Choroid plexus epithelial cell (primary cell): Measurements from ENCODE around the gene PRKAG2.
A peak's percentile ranks its signal among the peaks of the same experiment; 100 is the strongest.

Experiments
- DNase-seq: peaks from one replicate; pipeline ENCODE4 v3.0.0-alpha.2; 2010; ENCODE audit warnings: low read depth
- H3K4me3 ChIP-seq: 2 replicates; pipeline ENCODE4 v1.5.1; 2011; ENCODE audit warnings: low read depth, mild to moderate bottlenecking, control low read depth, low read length, moderate library complexity
- TF ChIP-seq, protein P1 (sequence below): conservative IDR thresholded peaks from 2 replicates; pipeline ENCODE4 v1.5.1; 2011; ENCODE audit warnings: low read depth, mild to moderate bottlenecking, control low read depth, inconsistent platforms, low read length, moderate library complexity

PRKAG2 gene

DNA sequence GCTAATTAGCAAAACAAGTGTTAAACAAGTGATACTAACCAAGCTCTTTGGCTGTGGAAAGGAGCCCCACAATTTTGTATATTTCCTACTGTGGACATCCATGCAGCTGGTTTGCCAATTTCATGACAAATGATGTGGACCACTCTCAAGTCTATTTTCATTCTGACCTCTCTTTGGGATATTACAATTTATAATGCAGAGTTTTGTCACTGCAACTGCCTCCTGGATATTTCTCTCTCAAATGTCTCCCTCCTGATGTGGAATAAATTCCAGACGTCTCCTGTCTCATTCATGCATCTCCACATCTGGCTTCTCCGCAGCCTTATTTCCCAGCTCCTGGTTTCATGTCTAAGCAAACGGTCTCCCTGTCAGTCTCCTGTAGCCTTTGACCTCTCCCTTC is 276.6 kb downstream of the PRKAG2 start:
- no peak overlapping the region for H3K4me3 ChIP-seq
- TF ChIP-seq, protein P1, sequence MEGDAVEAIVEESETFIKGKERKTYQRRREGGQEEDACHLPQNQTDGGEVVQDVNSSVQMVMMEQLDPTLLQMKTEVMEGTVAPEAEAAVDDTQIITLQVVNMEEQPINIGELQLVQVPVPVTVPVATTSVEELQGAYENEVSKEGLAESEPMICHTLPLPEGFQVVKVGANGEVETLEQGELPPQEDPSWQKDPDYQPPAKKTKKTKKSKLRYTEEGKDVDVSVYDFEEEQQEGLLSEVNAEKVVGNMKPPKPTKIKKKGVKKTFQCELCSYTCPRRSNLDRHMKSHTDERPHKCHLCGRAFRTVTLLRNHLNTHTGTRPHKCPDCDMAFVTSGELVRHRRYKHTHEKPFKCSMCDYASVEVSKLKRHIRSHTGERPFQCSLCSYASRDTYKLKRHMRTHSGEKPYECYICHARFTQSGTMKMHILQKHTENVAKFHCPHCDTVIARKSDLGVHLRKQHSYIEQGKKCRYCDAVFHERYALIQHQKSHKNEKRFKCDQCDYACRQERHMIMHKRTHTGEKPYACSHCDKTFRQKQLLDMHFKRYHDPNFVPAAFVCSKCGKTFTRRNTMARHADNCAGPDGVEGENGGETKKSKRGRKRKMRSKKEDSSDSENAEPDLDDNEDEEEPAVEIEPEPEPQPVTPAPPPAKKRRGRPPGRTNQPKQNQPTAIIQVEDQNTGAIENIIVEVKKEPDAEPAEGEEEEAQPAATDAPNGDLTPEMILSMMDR: no peak
- DNase-seq: peak; percentile 23

DNA sequence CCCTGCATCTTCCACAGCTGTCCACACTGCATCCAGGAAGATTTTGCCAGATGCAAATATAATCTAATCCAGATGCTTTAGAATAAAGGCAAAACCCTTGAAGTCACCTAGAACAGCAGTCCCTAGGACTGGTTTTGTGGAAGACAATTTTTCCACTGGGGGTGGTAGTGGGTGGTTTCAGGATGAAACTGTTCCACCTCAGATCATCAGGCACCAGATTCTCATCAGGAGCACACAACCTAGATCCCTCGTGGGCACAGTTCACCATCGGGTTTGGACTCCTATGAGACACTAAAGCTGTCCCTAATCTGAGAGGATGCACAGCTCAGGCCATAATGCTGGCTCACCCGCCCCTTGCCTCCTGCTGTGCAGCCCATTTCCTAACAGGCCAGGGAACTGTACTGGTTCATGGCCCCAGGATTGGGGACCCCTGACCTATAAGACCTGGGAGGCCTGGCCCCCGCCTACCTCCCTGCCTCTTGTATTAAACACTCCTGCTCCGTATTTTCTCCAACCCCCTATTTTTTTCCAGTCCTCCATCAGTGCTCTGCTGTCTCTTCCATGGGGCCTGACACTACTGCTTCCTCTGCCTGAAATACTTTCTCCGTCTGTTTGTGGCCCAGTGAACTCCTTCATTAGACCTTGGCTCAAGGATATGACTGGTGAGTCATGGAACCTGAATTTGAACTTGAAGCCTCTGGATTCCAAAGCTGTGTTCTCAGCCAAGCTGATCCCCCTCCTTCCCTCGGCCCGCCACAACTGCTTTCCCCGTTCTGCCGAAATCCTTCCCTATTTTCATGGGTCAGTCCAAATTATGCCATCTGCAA is 277.3 kb downstream of the PRKAG2 start:
- TF ChIP-seq, protein P1: peak; percentile 22
- no peak overlapping the region for H3K4me3 ChIP-seq
- peak; percentile 96 for DNase-seq

DNA sequence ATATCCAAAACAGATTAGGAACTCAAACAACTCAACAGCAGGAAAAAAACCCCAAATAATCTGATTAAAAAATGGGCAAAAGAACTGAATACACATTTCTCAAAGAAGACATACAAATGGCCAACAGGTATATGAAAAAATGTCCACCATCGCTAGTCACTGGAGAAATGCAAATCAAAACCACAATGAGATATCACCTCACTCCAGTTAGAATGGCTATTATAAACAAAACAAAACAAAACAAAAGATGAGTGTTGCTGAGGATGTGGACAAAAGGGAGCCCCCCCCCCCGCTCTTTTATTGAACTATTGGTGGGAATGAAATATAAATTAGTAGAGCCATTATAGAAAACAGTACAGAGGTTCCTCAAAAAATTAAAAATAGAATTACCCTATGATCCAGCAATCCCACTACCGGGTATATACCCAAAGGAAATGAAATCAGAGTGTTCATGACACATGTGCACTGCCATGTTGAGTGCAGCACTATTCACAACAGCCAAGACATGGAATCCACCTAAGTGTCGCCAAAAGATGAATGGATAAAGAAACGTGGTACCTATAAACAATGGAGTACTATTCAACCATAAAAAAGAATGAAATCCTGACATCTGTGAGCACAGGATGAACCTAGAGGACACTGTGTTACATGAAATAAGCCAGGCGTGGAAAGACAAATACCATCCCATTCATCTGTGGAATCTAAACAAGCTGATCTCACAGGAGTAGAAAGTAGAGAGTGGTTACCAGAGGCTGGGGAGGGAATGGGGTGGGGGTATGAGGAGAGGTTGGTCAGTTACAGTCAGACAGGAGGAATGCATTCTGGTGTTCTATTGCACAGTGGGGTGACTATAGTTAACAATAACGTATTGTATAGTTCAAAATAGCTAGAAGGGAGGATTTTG is 279.1 kb downstream of the PRKAG2 start:
- no peak overlapping the region for H3K4me3 ChIP-seq
- peak; percentile 95 for DNase-seq
- TF ChIP-seq, protein P1: no peak

DNA sequence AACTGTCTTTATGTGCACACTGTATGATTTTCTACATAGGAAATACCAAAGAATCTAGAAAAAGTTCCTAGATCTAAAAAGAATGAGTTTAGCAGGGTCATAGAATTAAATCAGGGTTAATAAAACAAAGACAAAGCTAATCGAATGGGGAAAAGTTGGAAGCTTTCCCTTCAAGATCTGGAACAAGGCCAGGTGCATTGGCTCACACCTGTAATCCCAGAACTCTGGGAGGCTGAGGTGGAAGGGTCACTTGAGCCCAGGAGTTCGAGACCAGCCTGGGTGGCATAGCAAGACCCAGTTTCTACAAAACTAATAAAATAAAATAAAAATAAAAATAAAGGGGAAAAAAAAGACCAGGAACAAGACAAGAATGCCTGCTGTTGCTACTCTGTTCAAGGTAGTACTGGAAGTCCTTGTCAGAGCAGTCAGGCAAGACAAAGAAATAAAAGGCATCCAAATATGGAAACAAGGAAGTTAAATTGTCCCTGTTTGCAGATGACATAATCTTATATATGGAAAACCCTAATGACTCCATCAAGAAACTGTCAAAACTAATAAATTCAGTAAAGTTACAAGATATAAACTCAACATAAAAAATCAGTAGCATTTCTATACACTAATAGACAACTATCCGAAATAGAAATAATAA is 281.1 kb downstream of the PRKAG2 start:
- TF ChIP-seq, protein P1: no peak
- DNase-seq: no peak
- no peak overlapping the region for H3K4me3 ChIP-seq

DNA sequence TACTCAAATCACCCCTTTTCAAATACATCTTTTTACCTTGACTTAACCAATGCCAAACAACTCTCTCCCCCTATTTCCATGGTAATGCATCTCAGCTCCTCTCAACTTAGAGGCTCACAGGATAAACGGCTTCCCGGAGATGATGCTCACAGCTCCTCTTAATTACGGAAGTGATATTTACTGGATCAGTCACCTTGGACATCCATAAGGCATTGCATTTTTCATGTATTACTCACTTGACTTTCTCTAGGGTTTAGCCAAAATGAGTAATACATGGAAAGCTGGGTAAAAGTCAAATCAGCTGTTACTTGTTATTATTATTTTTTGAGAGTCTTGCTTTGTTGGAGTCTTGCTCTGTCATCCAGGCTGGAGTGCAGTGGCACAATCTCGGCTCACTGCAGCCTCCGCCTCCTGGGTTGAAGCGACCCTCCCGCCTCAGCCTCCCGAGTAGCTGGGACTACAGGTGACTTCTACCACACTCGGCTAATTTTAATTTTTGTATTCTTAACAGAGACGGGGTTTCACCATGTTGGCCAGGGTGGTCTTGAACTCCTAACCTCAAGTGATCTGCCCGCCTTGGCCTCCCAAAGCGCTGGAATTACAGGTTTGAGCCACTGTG is 283.9 kb downstream of the PRKAG2 start:
- peak; percentile 93 for DNase-seq
- TF ChIP-seq, protein P1: no peak
- no peak overlapping the region for H3K4me3 ChIP-seq

DNA sequence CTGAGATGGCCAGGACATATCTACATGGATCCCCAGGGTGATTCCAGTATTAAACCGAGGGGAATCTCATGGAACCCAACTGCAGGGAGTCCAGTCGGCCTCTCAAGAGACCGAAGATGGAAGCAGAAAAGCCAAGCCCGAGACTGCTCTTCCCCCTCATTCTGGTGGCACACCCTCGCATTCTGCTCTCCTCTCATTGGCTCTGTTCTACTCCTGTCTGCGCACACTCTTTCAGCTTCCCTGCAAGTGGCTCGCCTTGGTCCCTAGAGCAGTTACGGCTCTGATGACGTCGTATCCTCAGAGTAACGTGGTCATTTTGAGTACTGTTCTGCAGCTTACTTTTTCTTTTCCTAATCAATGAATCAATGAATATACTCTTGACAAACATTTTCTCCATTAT is 284.6 kb downstream of the PRKAG2 start:
- no peak for DNase-seq
- no peak overlapping the region for H3K4me3 ChIP-seq
- TF ChIP-seq, protein P1: no peak
